ENCODE data around the gene SRSF8.

DNA sequence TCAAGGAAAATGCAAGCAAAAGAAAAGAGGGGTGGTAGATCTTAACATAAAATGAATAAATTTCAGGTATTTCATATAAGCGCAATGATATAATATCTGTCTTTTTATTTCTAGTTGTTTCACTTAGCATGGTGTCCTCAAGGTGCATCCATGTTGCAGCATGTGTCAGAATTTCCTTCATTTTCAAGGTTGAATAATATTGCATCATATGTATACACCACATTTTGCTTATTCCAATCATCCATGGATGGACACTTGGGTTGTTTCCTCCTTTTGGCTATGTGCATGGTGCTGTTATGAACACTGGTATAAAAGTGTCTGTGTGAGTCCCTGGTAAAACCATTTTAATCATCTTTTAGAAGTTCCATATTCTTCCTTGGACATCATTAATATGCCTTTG lies 24.5 kb upstream of the SRSF8 start:
- TF ChIP-seq, protein P1, sequence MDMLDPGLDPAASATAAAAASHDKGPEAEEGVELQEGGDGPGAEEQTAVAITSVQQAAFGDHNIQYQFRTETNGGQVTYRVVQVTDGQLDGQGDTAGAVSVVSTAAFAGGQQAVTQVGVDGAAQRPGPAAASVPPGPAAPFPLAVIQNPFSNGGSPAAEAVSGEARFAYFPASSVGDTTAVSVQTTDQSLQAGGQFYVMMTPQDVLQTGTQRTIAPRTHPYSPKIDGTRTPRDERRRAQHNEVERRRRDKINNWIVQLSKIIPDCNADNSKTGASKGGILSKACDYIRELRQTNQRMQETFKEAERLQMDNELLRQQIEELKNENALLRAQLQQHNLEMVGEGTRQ (IDR thresholded peaks at IDR 0.05; ENCODE audit: borderline replicate concordance, low read depth, low read length), result no peak
- TF ChIP-seq TCF12 (IDR thresholded peaks at IDR 0.05) (no peak), RFX5 (IDR thresholded peaks at IDR 0.05; ENCODE audit: low read length) (no peak), EZH2phosphoT487 (IDR thresholded peaks at IDR 0.05; ENCODE audit: borderline replicate concordance, low read depth) (no peak), POLR2AphosphoS5 (IDR thresholded peaks at IDR 0.05; ENCODE audit: low read depth, low read length) (no peak), RCOR1 (IDR thresholded peaks at IDR 0.05; ENCODE audit: low read length) (no peak), CTCF (IDR thresholded peaks at IDR 0.05) (no peak), NFIC (IDR thresholded peaks at IDR 0.05; ENCODE audit: borderline replicate concordance) (no peak), CHD2 (IDR thresholded peaks at IDR 0.05; ENCODE audit: low read length, partially characterized antibody) (no peak), EP300 (IDR thresholded peaks at IDR 0.05; ENCODE audit: borderline replicate concordance in 1 of 2, low read depth in 1 of 2, low read length in 1 of 2) (no peak)

All from SK-N-SH (cell line).